ENCODE measurements around the gene GPBP1L1.
"Not testable (repeated sequence)": the region's sequence is repeated elsewhere in the genome, so short reads cannot be mapped to it uniquely, and the experiment has no call there.

GPBP1L1 gene

DNA sequence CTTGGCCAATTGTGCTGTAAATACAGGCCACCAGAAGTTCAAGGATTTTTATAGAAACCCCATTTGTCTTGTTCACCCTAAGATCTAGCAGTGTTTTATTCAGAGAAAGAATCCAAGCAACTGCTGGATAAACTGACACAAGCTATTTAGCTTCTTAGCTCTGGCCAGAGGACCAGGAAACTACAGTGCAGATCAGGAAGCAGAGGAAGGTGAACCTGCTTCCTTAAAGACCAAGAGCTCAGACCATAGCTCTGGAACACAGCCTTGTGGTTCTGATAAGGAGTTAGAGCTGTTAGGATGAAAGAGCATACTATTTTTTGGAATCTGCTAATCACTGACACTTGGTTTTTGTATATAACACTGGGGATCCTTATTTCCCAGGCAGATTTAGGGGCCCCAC is 57.3 kb downstream of the GPBP1L1 start:
- no peak for DNase-seq

GRCh38 chr1:45623972-45624371 is 62.4 kb downstream of the GPBP1L1 start, which contains the start of gene CCDC17:
CCDC17 (minus strand) TSS chr1:45624054; CDS start chr1:45623909, 145 bp downstream.
- no peak for DNase-seq

GRCh38 chr1:45622524-45623394 is 63.6 kb downstream of the GPBP1L1 start:
- no peak for DNase-seq

DNA sequence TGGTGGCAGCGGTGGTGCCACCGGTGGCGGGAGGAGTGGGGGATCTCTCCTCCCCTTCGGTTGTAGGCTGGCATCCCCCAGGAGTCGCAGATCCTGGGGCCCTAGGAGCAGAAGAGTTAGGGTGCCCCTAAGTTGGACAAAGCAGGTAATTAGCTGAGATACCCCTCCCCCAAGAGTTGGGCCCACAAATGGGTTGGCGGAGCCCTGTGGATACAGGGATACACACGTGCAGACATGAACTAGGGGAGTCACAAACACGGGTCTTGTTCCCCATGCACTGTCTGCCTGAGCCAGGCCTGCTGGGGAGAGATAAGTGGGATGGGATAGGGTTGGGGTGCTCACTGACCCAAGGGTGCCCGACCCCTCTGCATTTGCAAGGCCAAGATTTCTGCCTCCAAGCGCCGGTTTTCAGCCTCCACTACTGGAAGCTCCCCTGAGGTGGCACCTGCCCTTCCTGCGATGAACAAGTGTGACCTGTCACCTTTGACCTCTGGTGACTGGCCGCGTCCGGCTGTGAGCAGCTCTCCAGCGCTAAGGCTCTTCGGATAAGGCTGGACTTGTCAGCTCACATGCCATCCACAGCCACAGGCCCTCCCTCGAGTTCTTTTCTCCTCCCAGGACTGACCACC is 64.3 kb downstream of the GPBP1L1 start:
- no peak for DNase-seq

- no peak for DNase-seq
These were observed 64.9 kb downstream of the GPBP1L1 start for GRCh38 chr1:45621501-45621836.

DNA sequence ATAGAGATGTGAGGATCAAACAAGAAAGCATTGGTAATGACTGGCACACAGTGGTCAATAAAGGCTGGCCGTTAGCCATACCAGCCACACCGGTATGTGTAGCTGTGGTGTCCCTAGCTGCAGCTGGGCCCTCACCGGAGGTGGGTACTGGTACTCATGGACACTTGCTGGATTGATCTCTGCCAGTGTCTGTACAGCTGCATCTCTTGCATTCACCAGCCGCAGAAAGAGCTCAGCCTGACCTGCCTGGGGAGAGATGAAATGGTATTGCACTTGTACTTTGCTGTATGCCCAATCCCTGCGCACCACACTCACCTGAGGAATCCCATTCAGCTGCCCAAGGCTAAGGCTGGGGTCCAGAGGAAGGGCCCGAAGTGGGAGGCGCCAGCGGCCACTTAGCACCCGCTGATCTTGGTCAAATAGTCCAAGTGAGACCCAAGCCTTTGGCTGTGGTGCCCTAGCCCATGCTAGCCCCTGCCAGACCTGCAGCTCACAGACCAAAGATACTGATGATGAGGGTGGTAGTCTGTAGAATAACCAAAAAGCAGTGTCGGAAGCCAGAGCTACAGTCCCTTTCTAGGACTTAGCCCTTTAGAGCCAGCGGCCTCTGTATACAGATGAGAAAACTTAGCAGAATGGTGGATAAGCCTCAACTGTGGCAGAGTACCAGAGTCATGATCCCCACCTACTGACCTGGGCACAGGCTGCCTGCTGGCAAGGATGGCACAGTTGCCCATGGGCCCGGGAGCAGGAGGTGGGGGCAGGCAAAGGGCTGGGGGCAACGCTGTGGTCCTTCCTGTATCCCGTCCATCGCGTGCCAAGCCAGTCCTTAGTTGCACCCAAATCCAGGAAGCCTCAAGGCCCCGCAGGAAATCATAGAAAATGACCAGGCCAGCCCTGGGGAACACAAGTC is 65.5 kb downstream of the GPBP1L1 start:
- no peak for DNase-seq

- no peak for DNase-seq
These were observed 67.0 kb downstream of the GPBP1L1 start for GRCh38 chr1:45619149-45619921.

DNA sequence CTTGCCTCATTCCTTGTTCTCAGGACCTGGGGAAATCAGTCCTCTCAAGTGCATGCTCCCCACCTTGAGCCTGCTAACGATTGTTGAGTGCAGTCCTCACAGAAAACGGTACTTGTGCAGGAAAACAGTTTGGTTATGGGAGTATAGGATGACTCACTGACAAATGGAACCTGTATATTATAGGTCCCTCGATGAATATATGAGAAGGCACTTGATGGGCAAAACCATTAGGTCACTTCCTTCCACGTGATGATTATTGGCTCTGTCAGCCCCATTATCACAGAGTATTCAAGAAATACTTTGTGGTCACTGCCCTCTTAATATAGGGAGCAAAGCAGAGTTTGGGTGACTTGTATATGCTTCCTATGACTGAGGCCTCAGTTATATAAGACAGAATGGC is 68.7 kb downstream of the GPBP1L1 start:
- DNase-seq = no peak

DNA sequence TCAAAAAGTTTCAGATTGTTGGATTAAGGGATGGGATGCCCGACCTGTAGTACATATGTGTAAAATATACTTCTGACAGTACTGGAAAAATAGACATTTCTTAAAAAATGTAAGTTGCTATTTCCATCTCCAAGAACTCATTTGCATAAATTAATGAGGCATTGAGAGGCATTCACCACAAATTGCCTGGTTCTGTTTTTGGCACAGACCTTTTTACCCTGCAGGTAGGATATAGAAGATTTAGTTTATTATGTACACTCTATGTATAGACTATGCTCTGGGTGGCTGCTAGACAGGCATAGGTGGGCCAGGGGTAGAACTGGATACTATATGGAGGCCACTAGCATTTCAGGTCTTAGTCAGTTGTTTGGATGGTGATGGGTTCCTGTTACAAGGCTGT is 70.4 kb downstream of the GPBP1L1 start:
- DNase-seq = no peak

DNA sequence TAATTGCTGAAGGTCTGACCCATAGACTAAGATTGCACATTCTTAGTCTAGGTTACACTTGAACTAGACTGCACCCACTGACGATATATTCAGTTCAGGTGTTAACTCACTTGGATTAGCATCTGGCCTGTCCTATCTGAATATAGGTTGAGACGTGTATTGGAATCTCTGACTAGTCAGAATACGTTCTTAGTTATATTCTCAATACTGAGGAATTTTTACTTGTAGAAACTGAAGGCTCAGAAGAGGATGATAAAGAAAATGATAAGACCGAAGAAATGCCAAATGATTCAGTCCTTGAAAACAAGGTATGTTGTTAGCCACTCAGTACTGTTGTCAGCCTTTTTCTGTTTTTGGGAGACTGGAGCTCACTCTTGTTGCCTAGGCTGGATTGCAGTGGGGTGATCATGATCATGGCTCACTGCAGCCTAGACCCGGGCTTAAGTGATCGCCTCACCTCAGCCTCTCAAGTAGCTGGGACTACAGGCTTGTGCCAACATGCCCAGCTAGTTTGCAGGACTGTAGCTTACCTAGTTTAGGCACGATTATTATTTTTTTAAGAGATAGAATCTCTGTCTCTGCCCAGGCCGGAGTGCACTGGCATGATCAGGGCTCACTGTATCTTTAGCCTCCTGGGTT is 73.3 kb downstream of the GPBP1L1 start:
- DNase-seq = no peak

DNA sequence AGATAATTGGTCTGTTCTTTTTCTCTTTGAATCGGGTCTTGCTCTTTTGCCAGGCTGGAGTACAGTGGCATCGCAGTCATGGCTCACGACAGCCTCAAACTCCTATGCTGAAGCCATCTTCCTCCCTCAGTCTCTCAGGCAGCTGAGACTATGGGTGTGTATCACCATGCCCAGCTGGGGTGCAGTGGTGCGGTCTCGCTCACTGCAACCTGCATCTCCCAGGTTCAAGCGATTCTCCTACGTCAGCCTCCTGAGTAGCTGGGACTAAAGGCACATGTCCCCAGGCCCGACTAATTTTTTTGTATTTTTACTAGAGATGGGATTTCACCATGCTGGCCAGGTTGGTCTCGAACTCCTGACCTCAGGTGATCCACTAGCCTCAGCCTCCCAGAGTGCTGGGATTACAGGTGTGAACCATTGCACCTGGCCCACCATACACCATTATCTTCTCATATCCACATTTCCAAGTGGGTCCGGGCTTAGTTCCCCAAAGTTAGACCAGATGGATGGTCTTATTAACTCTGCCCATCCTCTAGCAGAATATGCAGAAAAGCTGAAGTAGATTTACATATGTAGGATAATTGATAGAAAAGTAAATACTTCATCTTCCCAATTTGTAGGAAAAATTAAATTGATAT is 75.6 kb downstream of the GPBP1L1 start:
- DNase-seq = no peak

GRCh38 chr1:45608175-45609156 is 77.9 kb downstream of the GPBP1L1 start:
- DNase-seq = no peak

- no peak for DNase-seq
These were observed 78.8 kb downstream of the GPBP1L1 start for GRCh38 chr1:45607404-45608074.

DNA sequence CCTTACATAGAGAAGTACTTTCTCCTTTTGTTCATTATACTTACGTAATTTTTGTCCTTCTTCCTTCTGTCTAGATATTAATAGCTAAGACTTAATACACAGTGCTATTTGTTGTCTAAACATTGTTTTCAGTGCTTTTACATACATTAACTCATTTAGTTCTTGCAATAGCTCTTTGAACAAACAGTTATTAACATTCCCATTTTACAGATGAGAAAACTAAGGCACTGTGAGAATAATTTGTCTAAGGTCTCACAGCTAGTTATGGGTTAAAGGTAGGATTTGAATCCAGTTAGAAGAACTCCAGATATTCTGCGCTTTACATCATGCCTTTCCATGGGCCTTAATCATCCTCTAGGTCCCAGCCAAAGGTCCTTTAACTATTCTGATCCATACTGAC is 82.1 kb downstream of the GPBP1L1 start:
- DNase-seq = no peak

GRCh38 chr1:45596765-45597164 is 89.6 kb downstream of the GPBP1L1 start:
- DNase-seq = not testable (repeated sequence)

GRCh38 chr1:45594412-45594811 is 91.9 kb downstream of the GPBP1L1 start:
- no peak for DNase-seq

GRCh38 chr1:45589861-45590260 is 96.5 kb downstream of the GPBP1L1 start:
- no peak for DNase-seq

DNA sequence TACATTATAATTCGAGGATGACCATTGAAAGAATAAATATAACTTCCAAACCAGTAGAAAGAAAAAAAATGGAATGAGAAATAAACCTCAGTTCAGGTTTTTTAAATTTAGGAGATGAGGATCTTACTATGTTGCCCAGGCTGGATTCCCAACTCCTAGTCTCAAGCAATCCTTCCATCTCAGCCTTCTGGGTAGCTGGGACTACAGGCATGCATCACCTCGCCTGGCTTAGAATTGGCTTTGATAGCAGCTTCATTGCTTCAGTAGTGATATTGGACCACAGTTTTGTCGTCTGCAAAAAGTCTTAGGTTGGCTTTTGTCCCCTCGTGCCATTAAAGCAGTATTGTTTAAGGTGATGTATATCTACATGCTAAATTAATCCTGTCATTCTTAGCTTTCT is 99.6 kb downstream of the GPBP1L1 start:
- DNase-seq = no peak

DNA sequence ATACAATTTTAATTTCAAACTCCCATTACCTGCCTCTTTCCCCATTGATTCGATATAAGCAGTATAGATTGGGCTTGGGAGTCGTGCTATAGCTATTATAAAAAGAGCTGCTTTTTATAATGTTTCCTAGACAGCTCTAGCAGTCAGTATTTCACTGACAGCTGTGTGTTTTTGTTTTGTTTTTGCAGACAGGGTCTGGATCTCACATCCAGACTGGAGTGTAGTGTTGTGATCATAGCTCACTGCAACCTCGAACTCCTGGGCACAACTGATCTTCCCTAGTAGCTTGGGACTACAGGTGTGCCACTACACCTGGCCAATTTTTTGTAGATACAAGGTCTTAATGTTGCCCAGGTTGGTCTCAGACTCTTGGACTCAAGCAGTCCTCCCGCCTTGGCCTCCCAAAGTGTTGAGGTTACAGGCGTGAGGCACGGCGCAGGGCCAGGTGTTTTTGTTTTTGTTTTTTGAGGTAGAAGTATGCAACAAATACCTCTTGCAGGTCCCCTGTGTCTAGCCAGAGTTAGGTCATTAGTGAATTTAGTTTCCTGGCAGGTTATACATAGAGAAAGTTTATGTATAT is 100.7 kb downstream of the GPBP1L1 start:
- no peak for DNase-seq

DNA sequence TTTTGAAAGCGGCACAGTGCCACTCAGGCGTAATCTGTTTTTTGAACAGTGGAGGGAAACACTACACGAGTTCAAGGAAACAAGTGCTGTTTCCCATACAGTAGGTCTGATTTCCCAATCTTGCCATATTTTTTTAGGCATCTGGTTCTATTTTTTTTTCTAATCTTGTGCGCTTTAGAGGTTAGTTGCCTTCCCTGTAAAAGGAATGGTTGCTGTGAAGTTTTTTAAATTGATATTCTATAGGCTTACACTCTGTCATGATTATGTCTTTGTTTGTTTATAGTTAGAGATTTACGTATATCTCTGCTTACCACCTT is 101.3 kb downstream of the GPBP1L1 start:
- DNase-seq = no peak
